Mesenchymal stem cell (in vitro differentiated cells and primary cell): ENCODE results near the gene MCM9.

ENCODE experiments used
- DNase-seq: peaks from one replicate; pipeline ENCODE4 v3.0.0-alpha.2; 2013
- H2AFZ ChIP-seq: one replicate; pipeline ENCODE4 v1.6.1; 2013; ENCODE audit warnings: low read depth, mild to moderate bottlenecking, control low read depth, inconsistent platforms, low read length, moderate library complexity
- H2AK5ac ChIP-seq: 2 replicates; pipeline ENCODE4 v1.6.1; 2013; ENCODE audit warnings: low read length, moderate library complexity, mild to moderate bottlenecking, inconsistent platforms; ENCODE audit not compliant: severe bottlenecking
- H2BK120ac ChIP-seq: one replicate; pipeline ENCODE4 v1.6.1; 2013; ENCODE audit warnings: low read depth, mild to moderate bottlenecking, inconsistent platforms, low read length, moderate library complexity
- H2BK12ac ChIP-seq, 2 experiments: one replicate each; pipeline ENCODE4 v1.6.1; 2013; ENCODE audit warnings: inconsistent platforms in 2 of 2, low read length in 2 of 2, mild to moderate bottlenecking in 2 of 2, moderate library complexity in 2 of 2, control low read depth in 1 of 2
- H2BK15ac ChIP-seq: one replicate; pipeline ENCODE4 v1.6.1; 2013; ENCODE audit warnings: mild to moderate bottlenecking, low read depth, inconsistent platforms; ENCODE audit not compliant: poor library complexity, severe bottlenecking
- H2BK5ac ChIP-seq: 2 replicates; pipeline ENCODE4 v1.6.1; 2013; ENCODE audit warnings: low read depth, mild to moderate bottlenecking, low read length, control low read depth, inconsistent platforms; ENCODE audit not compliant: poor library complexity, severe bottlenecking
- H3K14ac ChIP-seq, 2 experiments: one replicate each; pipeline ENCODE4 v1.6.1; 2013; ENCODE audit warnings: inconsistent platforms in 2 of 2, low read length in 2 of 2, control low read depth in 1 of 2, mild to moderate bottlenecking in 1 of 2, moderate library complexity in 1 of 2
- H3K18ac ChIP-seq, 2 experiments: one replicate each; pipeline ENCODE4 v1.6.1; 2013; ENCODE audit warnings: inconsistent platforms in 2 of 2, low read length in 2 of 2, control low read depth in 1 of 2, low read depth in 1 of 2, mild to moderate bottlenecking in 1 of 2
- H3K23ac ChIP-seq, 2 experiments: one replicate each; pipeline ENCODE4 v1.6.1; 2013; ENCODE audit warnings: inconsistent platforms in 2 of 2, low read length in 2 of 2, mild to moderate bottlenecking in 2 of 2, moderate library complexity in 2 of 2, control low read depth in 1 of 2
- H3K27ac ChIP-seq: 2 replicates; pipeline ENCODE4 v1.5.1; 2013; ENCODE audit warnings: mild to moderate bottlenecking, moderate library complexity, low read length, control low read depth, inconsistent platforms; ENCODE audit not compliant: poor library complexity, severe bottlenecking
- H3K27me3 ChIP-seq, 2 experiments: 2 replicates each; pipeline versions ENCODE4 v1.6.1 to v1.7.0; 2013; ENCODE audit warnings: low read length in 2 of 2, mild to moderate bottlenecking in 2 of 2, moderate library complexity in 2 of 2, control low read depth in 1 of 2, inconsistent platforms in 1 of 2; ENCODE audit not compliant: control insufficient read depth in 1 of 2, insufficient read depth in 1 of 2
- H3K36me3 ChIP-seq, 2 experiments: 2 replicates each; pipeline versions ENCODE4 v1.6.1 to v1.7.0; 2013; ENCODE audit warnings: low read length in 2 of 2, control low read depth in 1 of 2, inconsistent platforms in 1 of 2, low read depth in 1 of 2, mild to moderate bottlenecking in 1 of 2; ENCODE audit not compliant: insufficient read depth in 2 of 2, control insufficient read depth in 1 of 2
- H3K4ac ChIP-seq, 2 experiments: one replicate each; pipeline ENCODE4 v1.6.1; 2013; ENCODE audit warnings: inconsistent platforms in 2 of 2, low read length in 2 of 2, mild to moderate bottlenecking in 2 of 2, moderate library complexity in 2 of 2, control low read depth in 1 of 2, low read depth in 1 of 2
- H3K4me1 ChIP-seq: 2 replicates; pipeline ENCODE4 v1.6.1; 2013; ENCODE audit warnings: low read depth, low read length, control low read depth; ENCODE audit not compliant: control insufficient read depth, insufficient read depth
- H3K4me2 ChIP-seq: 2 replicates; pipeline ENCODE4 v1.6.1; 2013; ENCODE audit warnings: low read length, mild to moderate bottlenecking, inconsistent platforms; ENCODE audit not compliant: poor library complexity, severe bottlenecking
- H3K4me3 ChIP-seq, 2 experiments: 2 replicates each; pipeline versions ENCODE4 v1.5.1 to v1.7.0; 2013; ENCODE audit warnings: low read length in 2 of 2, mild to moderate bottlenecking in 2 of 2, control low read depth in 1 of 2, low read depth in 1 of 2; ENCODE audit not compliant: insufficient read depth in 1 of 2
- H3K79me1 ChIP-seq: replicated peaks from 2 replicates; pipeline ENCODE4 v1.6.1; 2013; ENCODE audit warnings: mild to moderate bottlenecking, control low read depth, low read length, inconsistent platforms; ENCODE audit not compliant: poor library complexity, severe bottlenecking
- H3K9ac ChIP-seq: 2 replicates; pipeline ENCODE4 v1.7.0; 2013; ENCODE audit warnings: mild to moderate bottlenecking, low read length, moderate library complexity
- H3K9me3 ChIP-seq: 2 replicates; pipeline ENCODE4 v1.7.0; 2013; ENCODE audit warnings: mild to moderate bottlenecking, low read length; ENCODE audit not compliant: control insufficient read depth
- H4K8ac ChIP-seq: one replicate; pipeline ENCODE4 v1.6.1; 2013; ENCODE audit warnings: inconsistent platforms, mild to moderate bottlenecking, low read length, moderate library complexity
- H4K91ac ChIP-seq: one replicate; pipeline ENCODE4 v1.6.1; 2013; ENCODE audit warnings: mild to moderate bottlenecking, low read length, inconsistent platforms
- WGBS: methylation state at CpG from one replicate; pipeline ENCODE4 v1.1.7; 2013; ENCODE audit warnings: mixed read lengths; 5-methylcytosine and 5-hydroxymethylcytosine counted together

MCM9 gene

GRCh38 chr6:118784641-118785164, 150.3 kb downstream of the MCM9 start:
- DNase-seq = peak; percentile 8
- Histone ChIP-seq H3K4ac (no peak overlapping the region), H3K4me2 (no peak overlapping the region), H3K18ac (no peak overlapping the region), H4K91ac (no peak overlapping the region), H2BK12ac (no peak overlapping the region), H2BK120ac (no peak overlapping the region), H3K9ac (no peak overlapping the region), H2BK15ac (no peak overlapping the region), H3K14ac (no peak overlapping the region), H3K79me1 (no peaks in the 10 kb centered on the region), H2AK5ac (no peak overlapping the region), H3K23ac (no peak overlapping the region), H3K27ac (no peak overlapping the region), H3K36me3 (no peaks in the 10 kb centered on the region), H3K4me3 (no peak overlapping the region), H2AFZ (no peak overlapping the region), H3K4me1 (no peaks in the 10 kb centered on the region), H3K9me3 (no peaks in the 10 kb centered on the region), H2BK5ac (no peak overlapping the region), H4K8ac (no peak overlapping the region), H3K27me3 (peaks cover 0 to 6% of the 10 kb centered on the region in 2 experiments)
- 88% methylated on average over 5 of the region's 5 CpGs for WGBS

GRCh38 chr6:118783931-118784550, 150.9 kb downstream of the MCM9 start:
- H3K4me3 ChIP-seq = no peak overlapping the region
- H3K18ac ChIP-seq = no peak overlapping the region
- no peak overlapping the region for H2AFZ ChIP-seq
- H2BK5ac ChIP-seq = no peak overlapping the region
- H3K27me3 ChIP-seq = peaks cover 0 to 9% of the 10 kb centered on the region in 2 experiments
- no peaks in the 10 kb centered on the region for H3K36me3 ChIP-seq
- 54% methylated on average over 3 of the region's 5 CpGs for WGBS
- H2BK15ac ChIP-seq = no peak overlapping the region
- H3K4ac ChIP-seq = no peak overlapping the region
- H2AK5ac ChIP-seq = no peak overlapping the region
- no peak overlapping the region for H3K9ac ChIP-seq
- H3K14ac ChIP-seq = no peak overlapping the region
- H3K9me3 ChIP-seq = no peaks in the 10 kb centered on the region
- DNase-seq = peak; percentile 50
- H2BK120ac ChIP-seq = no peak overlapping the region
- H4K8ac ChIP-seq = no peak overlapping the region
- no peak overlapping the region for H4K91ac ChIP-seq
- no peak overlapping the region for H2BK12ac ChIP-seq
- no peak overlapping the region for H3K23ac ChIP-seq
- H3K79me1 ChIP-seq = no peaks in the 10 kb centered on the region
- no peak overlapping the region for H3K27ac ChIP-seq
- no peaks in the 10 kb centered on the region for H3K4me1 ChIP-seq
- H3K4me2 ChIP-seq = no peak overlapping the region

GRCh38 chr6:118782651-118783050, 152.3 kb downstream of the MCM9 start:
- no peak overlapping the region for H2BK12ac ChIP-seq
- no peak overlapping the region for H2AK5ac ChIP-seq
- no peak overlapping the region for H2BK5ac ChIP-seq
- no peaks in the 10 kb centered on the region for H3K79me1 ChIP-seq
- H2BK120ac ChIP-seq = no peak overlapping the region
- H3K14ac ChIP-seq = no peak overlapping the region
- no peak overlapping the region for H4K91ac ChIP-seq
- H3K27me3 ChIP-seq = peaks cover 0 to 9% of the 10 kb centered on the region in 2 experiments
- H3K4ac ChIP-seq = no peak overlapping the region
- no peak overlapping the region for H3K4me3 ChIP-seq
- no peak overlapping the region for H4K8ac ChIP-seq
- H3K27ac ChIP-seq = no peak overlapping the region
- no peak overlapping the region for H2AFZ ChIP-seq
- no peak overlapping the region for H3K23ac ChIP-seq
- H2BK15ac ChIP-seq = no peak overlapping the region
- 98% methylated on average over 3 of the region's 3 CpGs for WGBS
- no peaks in the 10 kb centered on the region for H3K4me1 ChIP-seq
- no peak for DNase-seq
- H3K18ac ChIP-seq = no peak overlapping the region
- H3K36me3 ChIP-seq = no peaks in the 10 kb centered on the region
- no peak overlapping the region for H3K4me2 ChIP-seq
- H3K9me3 ChIP-seq = no peaks in the 10 kb centered on the region
- no peak overlapping the region for H3K9ac ChIP-seq

- H3K4me3 ChIP-seq = no peak overlapping the region
- no peak overlapping the region for H4K91ac ChIP-seq
- no peak overlapping the region for H3K23ac ChIP-seq
- no peak overlapping the region for H3K18ac ChIP-seq
- no peaks in the 10 kb centered on the region for H3K36me3 ChIP-seq
- no peak overlapping the region for H3K14ac ChIP-seq
- H3K4me1 ChIP-seq = no peaks in the 10 kb centered on the region
- no peak overlapping the region for H2BK5ac ChIP-seq
- H3K9me3 ChIP-seq = no peaks in the 10 kb centered on the region
- no peak overlapping the region for H2AFZ ChIP-seq
- H3K27me3 ChIP-seq = peaks cover 0 to 9% of the 10 kb centered on the region in 2 experiments
- no peak overlapping the region for H3K4ac ChIP-seq
- H4K8ac ChIP-seq = no peak overlapping the region
- no peak overlapping the region for H2AK5ac ChIP-seq
- no peaks in the 10 kb centered on the region for H3K79me1 ChIP-seq
- H3K9ac ChIP-seq = no peak overlapping the region
- H3K27ac ChIP-seq = no peak overlapping the region
- DNase-seq = no peak
- H2BK12ac ChIP-seq = no peak overlapping the region
- H3K4me2 ChIP-seq = no peak overlapping the region
- WGBS = 94% methylated on average over 2 of the region's 2 CpGs
- H2BK120ac ChIP-seq = no peak overlapping the region
- H2BK15ac ChIP-seq = no peak overlapping the region
Measured at GRCh38 chr6:118781897-118782296, 153.1 kb downstream of the MCM9 start.
